ENCODE results near the gene UBE2B. TPM values are rescaled to one million over a fixed set of nuclear protein-coding genes. Genes with fewer than 3 reads are reported as not detected.
"Not testable (repeated sequence)": the region's sequence is repeated elsewhere in the genome, so short reads cannot be mapped to it uniquely, and the experiment has no call there.

Gene UBE2B
- total RNA-seq, 3 donors from 2014 or later: 84.1 to 104 (median 95.9) TPM

DNA sequence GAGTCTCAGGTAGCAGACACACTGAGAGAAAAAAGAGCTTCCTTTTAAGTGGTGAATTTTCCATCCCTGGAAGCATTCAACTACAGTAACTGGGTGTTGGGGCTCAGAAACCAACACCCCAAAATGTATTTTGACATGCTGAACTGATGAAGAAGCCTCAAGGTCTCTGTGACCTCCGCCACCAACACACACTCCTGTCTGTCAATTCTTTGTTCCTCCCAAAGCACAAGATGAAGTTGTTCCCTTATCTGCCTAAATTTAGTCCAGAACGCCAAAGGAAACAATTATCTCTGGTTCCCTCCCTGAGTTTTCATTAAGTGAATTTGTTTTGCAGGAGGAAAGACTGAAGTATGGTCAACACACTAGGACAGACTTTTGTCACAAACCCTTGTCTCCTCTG, 41.7 kb downstream of the UBE2B start:
- Mint-ChIP-seq H3K36me3 (ENCODE audit: insufficient read depth) (peaks cover 9% of the 10 kb centered on the region), H3K4me1 (ENCODE audit: low read depth) (peaks cover 33% of the 10 kb centered on the region), H3K9me3 (no peaks in the 10 kb centered on the region), H3K27me3 (ENCODE audit: low read depth) (no peaks in the 10 kb centered on the region), H3K4me3 (no peak overlapping the region)
- ATAC-seq (no peak), DNase-seq (no peak)

DNA sequence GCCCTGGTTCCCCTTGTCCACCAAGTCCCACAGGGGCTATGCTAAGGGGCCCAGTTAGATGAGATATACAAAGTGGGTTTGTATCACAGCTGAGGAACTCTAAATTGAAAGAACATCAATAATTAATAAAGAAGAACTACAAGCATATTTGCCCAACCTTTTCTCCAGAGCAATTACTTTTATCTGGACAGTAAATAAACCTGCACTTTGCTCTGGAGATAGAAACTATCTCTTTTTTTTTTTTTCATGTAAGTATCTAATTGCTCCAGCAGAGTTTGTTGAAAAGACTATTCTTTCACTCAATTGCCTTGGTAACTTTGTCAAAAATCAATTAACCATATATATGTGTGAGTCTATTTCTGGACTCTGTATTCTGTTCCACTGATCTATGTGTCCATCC, 46.3 kb downstream of the UBE2B start:
- H3K27me3 Mint-ChIP-seq (ENCODE audit: low read depth): no peaks in the 10 kb centered on the region
- no peaks in the 10 kb centered on the region for H3K9me3 Mint-ChIP-seq
- ATAC-seq (no peak), DNase-seq (no peak)
- H3K36me3 Mint-ChIP-seq (ENCODE audit: insufficient read depth): no peaks in the 10 kb centered on the region
- H3K4me3 Mint-ChIP-seq: no peak overlapping the region
- peaks cover 5% of the 10 kb centered on the region for H3K4me1 Mint-ChIP-seq (ENCODE audit: low read depth)

DNA sequence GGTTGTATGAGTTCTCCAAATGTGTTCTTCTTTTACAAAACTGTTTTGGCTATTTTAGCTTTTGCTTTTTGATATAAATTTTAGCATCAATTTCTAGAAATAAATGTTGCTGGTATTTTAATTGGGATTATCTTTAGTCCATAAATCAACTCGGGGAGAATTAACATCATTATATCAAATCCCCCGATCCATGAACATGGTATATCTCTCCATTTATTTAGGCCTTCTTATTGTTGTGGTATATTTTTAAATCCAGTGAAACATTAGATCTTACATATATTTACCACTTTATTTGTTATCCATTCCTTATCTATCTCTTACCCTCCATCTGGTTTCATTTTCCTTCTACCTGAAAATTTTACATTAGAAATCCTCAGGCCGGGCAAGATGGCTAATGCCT, 47.6 kb downstream of the UBE2B start:
- Mint-ChIP-seq H3K4me1 (ENCODE audit: low read depth) (no peaks in the 10 kb centered on the region), H3K9me3 (no peaks in the 10 kb centered on the region), H3K36me3 (ENCODE audit: insufficient read depth) (no peaks in the 10 kb centered on the region), H3K27me3 (ENCODE audit: low read depth) (no peaks in the 10 kb centered on the region), H3K4me3 (no peak overlapping the region)
- ATAC-seq (no peak), DNase-seq (no peak)

DNA sequence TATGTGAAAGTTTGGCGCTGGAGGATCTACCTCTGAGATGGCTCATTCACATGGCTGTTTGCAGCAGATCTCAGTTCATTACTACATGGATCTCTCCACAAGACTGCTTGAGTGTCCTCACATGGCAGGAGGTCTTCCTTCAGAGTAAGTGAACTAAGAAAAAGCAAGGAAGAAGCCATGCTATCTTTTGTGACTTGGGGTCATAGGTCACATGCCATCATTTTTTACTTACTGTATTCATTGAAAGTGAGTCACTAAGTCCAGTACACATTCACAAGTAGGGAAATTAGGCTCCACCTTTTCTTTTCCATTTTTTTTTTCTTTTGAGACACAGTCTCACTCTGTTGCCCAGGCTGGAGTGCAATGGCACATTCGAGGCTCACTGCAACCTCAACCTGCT, 49.0 kb downstream of the UBE2B start:
- no peaks in the 10 kb centered on the region for H3K27me3 Mint-ChIP-seq (ENCODE audit: low read depth)
- no peaks in the 10 kb centered on the region for H3K4me1 Mint-ChIP-seq (ENCODE audit: low read depth)
- no peak overlapping the region for H3K4me3 Mint-ChIP-seq
- ATAC-seq (no peak), DNase-seq (no peak)
- no peaks in the 10 kb centered on the region for H3K36me3 Mint-ChIP-seq (ENCODE audit: insufficient read depth)
- no peaks in the 10 kb centered on the region for H3K9me3 Mint-ChIP-seq

DNA sequence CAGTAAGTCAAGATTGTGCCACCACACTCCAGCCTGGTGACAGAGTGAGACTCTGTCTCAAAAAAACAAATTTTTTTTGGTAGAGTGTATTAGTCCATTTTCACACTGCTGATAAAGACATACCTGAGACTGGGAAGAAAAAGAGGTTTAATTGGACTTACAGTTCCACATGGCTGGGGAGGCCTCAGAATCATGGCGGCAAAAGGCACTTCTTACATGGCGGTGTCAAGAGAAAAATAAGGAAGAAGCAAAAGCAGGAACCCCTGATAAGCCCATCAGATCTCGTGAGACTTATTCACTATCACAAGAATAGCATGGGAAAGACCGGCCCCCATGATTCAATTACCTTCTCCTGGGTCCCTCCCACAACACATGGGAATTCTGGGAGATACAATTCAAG, 49.7 kb downstream of the UBE2B start:
- not testable (repeated sequence) for ATAC-seq; DNase-seq; H3K9me3 Mint-ChIP-seq; H3K4me1 Mint-ChIP-seq (ENCODE audit: low read depth); H3K36me3 Mint-ChIP-seq (ENCODE audit: insufficient read depth); H3K27me3 Mint-ChIP-seq (ENCODE audit: low read depth); H3K4me3 Mint-ChIP-seq

DNA sequence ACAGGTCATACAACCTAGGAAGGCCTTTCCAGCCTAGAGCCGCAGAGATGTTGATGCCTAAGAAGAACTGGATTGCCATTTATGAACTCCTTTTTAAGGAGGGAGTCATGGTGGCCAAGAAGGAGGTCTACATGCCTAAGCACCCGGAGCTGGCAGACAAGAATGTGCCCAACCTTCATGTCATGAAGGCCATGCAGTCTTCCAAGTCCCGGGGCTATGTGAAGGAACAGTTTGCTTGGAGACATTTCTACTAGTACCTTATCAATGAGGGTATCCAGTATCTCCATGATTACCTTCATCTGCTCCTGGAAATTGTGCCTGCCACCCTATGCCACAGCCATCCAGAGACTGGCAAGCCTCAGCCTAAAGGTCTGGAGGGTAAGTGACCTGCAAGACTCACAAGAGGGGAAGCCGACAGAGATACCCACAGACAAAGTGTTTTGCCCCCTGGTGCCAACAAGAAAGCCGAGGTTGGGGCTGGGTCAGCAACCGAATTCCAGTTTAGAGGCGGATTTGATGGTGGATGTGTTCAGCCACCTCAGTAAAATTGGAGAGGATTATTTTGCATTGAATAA, 51.5 kb downstream of the UBE2B start:
- DNase-seq (no peak), ATAC-seq (no peak)
- no peaks in the 10 kb centered on the region for H3K4me1 Mint-ChIP-seq (ENCODE audit: low read depth)
- no peaks in the 10 kb centered on the region for H3K9me3 Mint-ChIP-seq
- H3K36me3 Mint-ChIP-seq (ENCODE audit: insufficient read depth): no peaks in the 10 kb centered on the region
- H3K4me3 Mint-ChIP-seq: no peak overlapping the region
- no peaks in the 10 kb centered on the region for H3K27me3 Mint-ChIP-seq (ENCODE audit: low read depth)

DNA sequence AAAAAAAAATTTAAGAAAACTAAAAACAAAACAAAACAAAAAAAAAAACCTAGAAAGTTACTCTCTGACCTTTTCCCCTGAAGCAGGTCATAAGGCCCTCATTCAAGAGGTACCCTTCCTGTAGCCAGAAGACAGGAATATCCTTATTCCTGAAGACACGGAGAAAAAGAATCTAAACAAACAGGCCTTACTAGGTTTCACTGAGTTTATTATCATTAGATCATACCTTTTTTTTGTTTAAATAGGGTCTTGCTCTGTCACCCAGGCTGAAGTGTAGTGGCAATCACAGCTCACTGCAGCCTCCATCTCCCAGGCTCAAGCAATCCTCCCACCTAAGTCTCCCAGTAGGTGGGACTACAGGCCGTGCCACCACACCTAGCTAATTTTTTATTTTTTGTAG, 52.0 kb downstream of the UBE2B start:
- DNase-seq: no peak
- ATAC-seq: no peak
- no peaks in the 10 kb centered on the region for H3K36me3 Mint-ChIP-seq (ENCODE audit: insufficient read depth)
- H3K27me3 Mint-ChIP-seq (ENCODE audit: low read depth): no peaks in the 10 kb centered on the region
- no peaks in the 10 kb centered on the region for H3K4me1 Mint-ChIP-seq (ENCODE audit: low read depth)
- no peaks in the 10 kb centered on the region for H3K9me3 Mint-ChIP-seq
- no peak overlapping the region for H3K4me3 Mint-ChIP-seq

DNA sequence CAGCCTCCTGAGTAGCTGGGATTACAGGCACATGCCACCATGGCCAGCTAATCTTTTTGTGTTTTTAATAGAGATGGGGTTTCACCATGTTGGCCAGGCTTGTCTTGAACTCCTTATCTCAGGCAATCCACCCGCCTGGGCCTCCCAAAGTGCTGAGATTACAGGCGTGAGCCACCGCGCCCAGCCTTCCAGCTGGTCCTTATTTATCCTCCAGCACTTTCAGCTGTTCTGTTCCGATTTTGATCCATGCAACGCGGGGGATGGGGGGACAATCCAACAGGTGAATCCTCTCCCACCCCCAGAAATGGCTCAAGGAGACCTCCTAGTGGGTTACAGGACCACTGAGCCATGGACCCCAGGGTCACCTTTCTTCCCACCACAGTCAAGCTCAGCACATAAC, 55.0 kb downstream of the UBE2B start:
- Mint-ChIP-seq H3K9me3 (no peaks in the 10 kb centered on the region), H3K4me3 (no peak overlapping the region), H3K36me3 (ENCODE audit: insufficient read depth) (no peaks in the 10 kb centered on the region), H3K4me1 (ENCODE audit: low read depth) (no peaks in the 10 kb centered on the region), H3K27me3 (ENCODE audit: low read depth) (no peaks in the 10 kb centered on the region)
- ATAC-seq: no peak
- DNase-seq: no peak

DNA sequence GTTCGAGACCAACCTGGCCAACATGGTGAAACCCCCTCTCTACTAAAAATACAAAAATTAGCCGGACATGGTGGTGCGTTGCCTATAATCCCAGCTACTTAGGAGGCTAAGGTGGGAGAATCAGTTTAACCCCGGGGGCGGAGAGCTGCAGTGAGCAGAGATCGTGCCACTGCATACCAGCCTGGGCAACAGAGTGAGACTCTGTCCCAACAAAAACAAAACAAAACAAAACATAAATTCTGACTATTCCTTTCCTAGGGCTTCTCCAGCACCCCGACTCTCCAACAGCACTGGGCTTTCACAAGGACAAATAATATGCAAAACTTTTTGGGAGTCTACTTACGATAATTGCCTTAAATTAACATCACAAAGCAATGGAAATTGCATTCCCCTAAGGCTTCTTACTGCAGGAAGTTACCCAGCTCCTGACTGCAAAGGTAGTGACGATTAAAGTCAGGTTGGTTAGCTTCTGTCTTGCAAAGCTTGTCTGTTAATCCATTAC, 56.2 kb downstream of the UBE2B start:
- Mint-ChIP-seq H3K36me3 (ENCODE audit: insufficient read depth) (no peaks in the 10 kb centered on the region), H3K4me3 (no peak overlapping the region), H3K27me3 (ENCODE audit: low read depth) (no peaks in the 10 kb centered on the region), H3K4me1 (ENCODE audit: low read depth) (peaks cover 3% of the 10 kb centered on the region), H3K9me3 (no peaks in the 10 kb centered on the region)
- ATAC-seq (no peak), DNase-seq (no peak)

DNA sequence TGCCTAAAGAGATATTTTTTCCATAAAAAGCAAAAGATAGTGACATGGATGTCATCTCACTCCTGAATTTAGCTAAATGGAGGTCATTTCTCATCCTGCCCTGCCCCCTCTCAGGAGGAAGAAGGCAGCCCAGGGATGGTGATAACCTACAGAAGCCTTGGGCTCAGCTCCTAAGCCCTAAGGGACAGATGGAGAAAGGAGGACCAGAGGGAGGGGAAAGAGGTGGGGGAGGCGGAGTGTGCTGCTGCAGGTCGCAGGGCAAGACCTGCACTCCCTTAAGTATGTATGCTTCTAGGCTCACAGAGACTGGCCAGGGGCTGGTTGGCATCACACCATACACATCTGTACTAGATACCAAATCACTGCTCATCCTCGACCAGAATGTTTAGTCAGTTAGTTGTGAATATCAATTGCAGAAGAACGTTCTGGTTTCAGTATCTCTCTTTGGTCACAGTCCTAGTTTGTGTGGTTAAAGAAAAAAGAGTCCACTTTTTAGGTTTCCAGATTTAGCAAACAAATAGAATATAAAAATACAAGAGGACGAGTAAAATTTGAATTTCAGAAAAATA, 58.7 kb downstream of the UBE2B start:
- Mint-ChIP-seq H3K27me3 (ENCODE audit: low read depth) (no peaks in the 10 kb centered on the region), H3K4me3 (no peak overlapping the region), H3K9me3 (no peaks in the 10 kb centered on the region), H3K36me3 (ENCODE audit: insufficient read depth) (no peaks in the 10 kb centered on the region), H3K4me1 (ENCODE audit: low read depth) (peaks cover 5% of the 10 kb centered on the region)
- ATAC-seq (no peak), DNase-seq (no peak)

DNA sequence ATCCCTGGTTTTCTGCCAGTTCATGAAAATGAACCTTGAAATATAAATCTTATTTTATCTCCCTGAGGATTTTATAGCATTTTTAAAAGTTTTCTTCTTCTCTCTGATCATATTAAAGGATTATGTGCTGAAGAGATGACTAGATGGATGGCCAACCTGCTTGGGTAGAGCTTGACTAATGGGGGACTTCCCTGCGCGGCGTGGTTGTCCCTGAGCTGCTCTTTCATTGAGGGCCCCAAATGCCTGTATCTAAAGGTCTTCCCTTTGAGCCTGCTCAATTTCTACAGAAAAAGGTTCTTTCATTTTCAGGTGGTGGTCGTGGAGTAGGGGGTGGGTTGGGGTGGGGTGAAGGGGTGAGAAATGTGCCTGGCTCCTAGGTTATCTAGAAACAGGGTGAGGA, 60.8 kb downstream of the UBE2B start:
- ATAC-seq (peak in 1 of 2 donors; percentile 24), DNase-seq (no peak)
- H3K36me3 Mint-ChIP-seq (ENCODE audit: insufficient read depth): no peaks in the 10 kb centered on the region
- no peaks in the 10 kb centered on the region for H3K27me3 Mint-ChIP-seq (ENCODE audit: low read depth)
- no peaks in the 10 kb centered on the region for H3K9me3 Mint-ChIP-seq
- peaks cover 18% of the 10 kb centered on the region for H3K4me1 Mint-ChIP-seq (ENCODE audit: low read depth)
- H3K4me3 Mint-ChIP-seq: no peak overlapping the region

DNA sequence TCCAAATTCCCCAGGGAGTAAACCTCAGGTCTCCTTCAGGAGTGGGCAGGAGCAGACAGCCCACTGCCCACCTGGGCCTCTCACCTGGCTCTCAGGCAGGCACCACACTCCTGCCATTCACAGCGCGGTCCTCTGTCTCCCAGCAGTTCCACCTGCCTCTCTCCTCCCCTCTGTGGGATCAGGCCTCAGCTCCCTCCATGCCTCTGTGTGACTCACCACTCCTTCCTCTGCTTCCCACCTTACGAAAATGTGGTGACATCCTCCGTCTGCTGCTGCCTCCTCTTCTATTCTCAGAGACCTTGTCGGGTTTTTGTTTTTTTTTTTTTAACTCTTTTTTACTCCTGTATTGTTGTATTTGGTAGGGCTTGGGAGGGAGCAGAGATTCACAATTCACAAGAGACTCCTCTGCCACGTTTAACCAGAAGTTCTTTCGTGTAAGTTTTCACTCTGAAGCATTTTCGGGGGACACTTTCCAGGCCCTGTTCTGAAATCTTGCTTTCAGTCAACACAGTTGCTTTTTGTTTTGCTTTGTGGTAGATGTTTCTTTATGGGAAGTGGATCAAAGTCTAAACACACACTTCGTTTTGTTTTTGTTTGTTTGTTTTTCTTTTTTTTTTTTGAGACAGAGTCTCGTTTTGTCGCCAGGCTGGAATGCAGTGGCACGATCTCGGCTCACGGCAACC, 61.4 kb downstream of the UBE2B start:
- H3K4me3 Mint-ChIP-seq: peak overlapping the region; percentile 3
- ATAC-seq (no peak), DNase-seq (no peak)
- no peaks in the 10 kb centered on the region for H3K9me3 Mint-ChIP-seq
- peaks cover 19% of the 10 kb centered on the region for H3K4me1 Mint-ChIP-seq (ENCODE audit: low read depth)
- no peaks in the 10 kb centered on the region for H3K27me3 Mint-ChIP-seq (ENCODE audit: low read depth)
- H3K36me3 Mint-ChIP-seq (ENCODE audit: insufficient read depth): no peaks in the 10 kb centered on the region

DNA sequence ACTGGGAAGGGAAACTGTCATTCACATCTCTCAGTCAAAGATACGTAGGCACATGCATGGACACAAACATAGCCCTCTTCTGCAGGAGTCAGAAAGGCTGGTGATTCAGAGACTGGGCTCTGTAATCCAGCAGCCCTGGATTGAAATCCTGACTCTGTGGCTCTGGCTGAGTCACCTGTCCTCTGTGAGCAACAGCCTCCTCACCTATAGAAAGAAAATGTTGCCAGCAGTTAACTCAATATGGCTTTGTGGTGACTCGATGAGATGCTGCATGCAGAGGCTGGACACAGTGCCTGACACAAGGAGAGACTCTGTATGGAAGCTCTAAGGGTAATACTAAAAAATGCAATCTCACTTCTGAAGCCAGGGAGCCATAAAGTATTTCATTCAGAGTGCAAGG, 64.2 kb downstream of the UBE2B start:
- Mint-ChIP-seq H3K36me3 (ENCODE audit: insufficient read depth) (no peaks in the 10 kb centered on the region), H3K4me1 (ENCODE audit: low read depth) (peaks cover 19% of the 10 kb centered on the region), H3K9me3 (no peaks in the 10 kb centered on the region), H3K27me3 (ENCODE audit: low read depth) (no peaks in the 10 kb centered on the region), H3K4me3 (no peak overlapping the region)
- no peak for DNase-seq
- ATAC-seq: peak; percentile 57 to 65

DNA sequence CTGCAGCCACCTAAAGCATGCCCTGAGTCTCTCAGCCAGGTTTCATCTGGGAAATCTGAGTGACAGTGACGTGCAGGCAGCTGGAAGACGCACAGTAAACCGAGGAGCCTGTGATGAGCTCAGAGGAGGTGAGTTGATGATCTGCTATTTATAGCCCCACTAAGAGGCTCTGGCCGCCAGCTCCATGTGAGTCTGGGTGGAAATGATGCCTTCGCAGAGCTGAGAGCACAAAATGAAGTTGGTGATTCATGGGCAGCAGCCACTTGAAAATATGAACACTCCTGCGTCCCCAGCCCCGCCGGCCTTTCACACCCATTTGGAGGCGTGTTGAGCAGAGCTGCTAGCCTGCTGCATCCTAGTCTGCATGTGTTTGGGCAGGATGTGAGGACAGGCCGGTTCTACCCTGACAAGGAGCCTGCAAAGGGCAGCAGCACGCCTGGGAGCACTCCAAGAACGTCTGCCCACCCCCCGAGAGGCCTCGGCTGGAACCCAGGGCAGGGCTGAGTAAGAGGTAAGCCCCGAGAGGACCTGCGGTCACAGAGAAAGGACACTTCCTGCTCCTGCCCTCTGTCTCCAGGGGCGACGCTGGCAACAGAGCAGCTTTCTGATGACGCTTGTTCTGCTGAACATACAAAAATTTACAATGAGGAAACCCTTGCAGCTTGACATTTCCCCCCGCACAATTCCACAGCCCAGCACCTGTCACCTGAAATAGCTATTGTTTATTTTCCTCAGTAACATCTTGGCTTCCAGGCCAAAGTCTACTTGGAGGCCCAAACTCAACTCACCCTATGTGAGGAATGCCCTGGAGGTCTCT, 65.4 kb downstream of the UBE2B start:
- DNase-seq (peak; percentile 12), ATAC-seq (peak; percentile 80 to 82)
- peaks cover 19% of the 10 kb centered on the region for H3K4me1 Mint-ChIP-seq (ENCODE audit: low read depth)
- H3K9me3 Mint-ChIP-seq: no peaks in the 10 kb centered on the region
- H3K27me3 Mint-ChIP-seq (ENCODE audit: low read depth): no peaks in the 10 kb centered on the region
- H3K4me3 Mint-ChIP-seq: peak overlapping the region; percentile 37
- H3K36me3 Mint-ChIP-seq (ENCODE audit: insufficient read depth): no peaks in the 10 kb centered on the region
